Activated CD4-positive, CD25-positive, alpha-beta regulatory T cell (primary cell): ENCODE data around the gene ABCB8.

Experiments used
- DNase-seq, 4 experiments: peaks; one replicate each; lab custom pipeline; 2025; lab: John Stamatoyannopoulos, UW

ABCB8 gene

GRCh38 chr7:151087245-151088018, 59.2 kb downstream of the ABCB8 start:
- no peak for DNase-seq

- no peak for DNase-seq
Measured at GRCh38 chr7:151088019-151088855, 60.0 kb downstream of the ABCB8 start.

- no peak for DNase-seq
Measured at GRCh38 chr7:151088856-151089699, 60.8 kb downstream of the ABCB8 start.

- DNase-seq, result no peak
Measured at GRCh38 chr7:151089893-151090730, 61.9 kb downstream of the ABCB8 start.

- no peak for DNase-seq
Measured at GRCh38 chr7:151091003-151091402, 62.8 kb downstream of the ABCB8 start.

- no peak for DNase-seq
Measured at GRCh38 chr7:151091431-151091830, 63.2 kb downstream of the ABCB8 start.

- no peak for DNase-seq
Measured at GRCh38 chr7:151091988-151092387, 63.7 kb downstream of the ABCB8 start.

GRCh38 chr7:151093748-151094147, 65.5 kb downstream of the ABCB8 start:
- DNase-seq, result no peak

- DNase-seq, result no peak
Measured at GRCh38 chr7:151094675-151095074, 66.4 kb downstream of the ABCB8 start.

GRCh38 chr7:151095123-151095797, 67.0 kb downstream of the ABCB8 start:
- DNase-seq, result no peak

- DNase-seq, result no peak
Measured at GRCh38 chr7:151095828-151096475, 67.7 kb downstream of the ABCB8 start.
